ENCODE data around the gene FNDC11. TPM values are rescaled to one million over a fixed set of nuclear protein-coding genes. Genes with fewer than 3 reads are reported as not detected.
"Not testable (repeated sequence)": the region's sequence is repeated elsewhere in the genome, so short reads cannot be mapped to it uniquely, and the experiment has no call there.

The FNDC11 gene
- total RNA-seq, 1 experiment from 2014 or later = 2.2 TPM

DNA sequence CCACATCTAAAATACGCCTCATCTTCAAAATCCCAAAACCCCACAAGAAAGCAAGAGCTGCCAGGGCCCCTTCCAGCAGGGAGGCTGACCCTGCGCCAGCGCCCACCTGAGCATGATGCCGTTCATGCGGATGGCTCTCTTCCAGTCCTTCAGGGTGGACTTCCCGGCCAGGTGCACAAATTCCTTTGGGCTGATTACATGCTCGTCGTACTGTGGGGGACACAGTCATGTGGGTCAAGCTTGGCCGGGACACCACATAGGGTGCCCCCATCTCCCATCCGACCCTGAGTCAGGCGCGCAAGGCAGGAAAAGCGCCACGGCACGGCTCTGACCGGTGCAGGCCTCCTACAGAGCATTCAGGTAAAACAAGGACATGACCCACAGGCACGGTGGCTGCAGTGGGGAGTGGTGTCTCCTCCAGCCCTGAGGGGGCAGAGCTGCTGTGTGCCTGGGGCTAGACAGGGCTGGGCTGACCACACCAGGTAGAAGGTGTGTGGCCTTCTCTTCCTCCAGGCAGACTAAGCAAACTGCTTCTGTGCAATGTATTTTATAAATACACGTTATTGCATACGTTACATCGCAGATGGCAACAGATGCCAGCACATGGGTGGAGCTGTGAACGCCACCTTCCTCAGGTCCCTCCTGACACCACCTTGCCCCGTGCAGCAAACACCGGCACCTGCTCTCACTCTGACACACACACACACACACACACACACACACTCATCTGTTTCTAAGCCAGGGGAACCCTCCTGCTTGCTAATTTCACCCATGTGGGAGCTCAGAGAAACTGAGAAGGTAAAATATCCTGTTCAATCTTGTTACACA is 43.9 kb downstream of the FNDC11 start:
- DNase-seq (ENCODE audit: low spot score) = peak; percentile 63

DNA sequence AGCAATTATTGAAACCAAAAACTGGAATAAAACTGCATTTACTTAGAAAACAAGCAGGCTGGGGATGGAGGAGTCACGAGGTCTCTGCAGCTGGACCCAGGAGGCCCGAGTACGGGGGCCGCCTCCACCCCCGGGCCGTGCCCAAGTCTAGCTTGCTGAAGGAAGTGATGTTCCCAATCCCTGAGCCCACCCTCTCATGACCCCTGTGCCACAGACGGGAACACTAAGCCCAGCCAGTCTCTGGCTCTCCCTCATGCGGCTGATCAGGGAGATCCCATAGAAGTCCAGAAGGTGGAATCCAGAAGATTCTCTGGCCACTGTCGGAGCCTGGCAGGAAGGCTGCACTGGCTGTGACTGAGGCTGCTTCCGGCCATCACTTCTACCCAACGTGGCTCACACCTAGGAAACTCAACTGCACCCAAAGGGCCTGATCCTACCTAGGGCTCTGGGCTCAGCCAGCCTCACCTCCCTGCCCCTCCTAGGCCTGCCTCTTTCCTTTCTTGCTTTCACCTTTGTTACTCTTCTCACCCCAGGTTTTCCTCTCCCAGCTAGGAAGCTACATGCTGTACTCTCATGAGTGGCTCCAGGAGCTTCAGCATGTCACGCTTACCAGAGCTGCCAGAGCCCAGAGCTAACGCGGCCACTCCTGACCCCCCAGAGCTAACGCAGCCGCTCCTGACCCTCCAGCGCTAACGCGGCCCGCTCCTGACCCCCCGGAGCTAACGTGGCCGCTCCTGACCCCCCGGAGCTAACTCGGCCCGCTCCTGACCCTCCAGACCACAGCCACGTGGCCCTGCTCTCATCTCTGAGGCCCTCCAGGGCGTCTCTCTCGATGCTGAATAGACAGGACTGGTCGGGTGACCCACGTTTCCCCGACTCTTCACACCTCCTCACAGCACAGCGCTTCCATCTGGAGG is 44.8 kb downstream of the FNDC11 start:
- DNase-seq (ENCODE audit: low spot score) = no peak

DNA sequence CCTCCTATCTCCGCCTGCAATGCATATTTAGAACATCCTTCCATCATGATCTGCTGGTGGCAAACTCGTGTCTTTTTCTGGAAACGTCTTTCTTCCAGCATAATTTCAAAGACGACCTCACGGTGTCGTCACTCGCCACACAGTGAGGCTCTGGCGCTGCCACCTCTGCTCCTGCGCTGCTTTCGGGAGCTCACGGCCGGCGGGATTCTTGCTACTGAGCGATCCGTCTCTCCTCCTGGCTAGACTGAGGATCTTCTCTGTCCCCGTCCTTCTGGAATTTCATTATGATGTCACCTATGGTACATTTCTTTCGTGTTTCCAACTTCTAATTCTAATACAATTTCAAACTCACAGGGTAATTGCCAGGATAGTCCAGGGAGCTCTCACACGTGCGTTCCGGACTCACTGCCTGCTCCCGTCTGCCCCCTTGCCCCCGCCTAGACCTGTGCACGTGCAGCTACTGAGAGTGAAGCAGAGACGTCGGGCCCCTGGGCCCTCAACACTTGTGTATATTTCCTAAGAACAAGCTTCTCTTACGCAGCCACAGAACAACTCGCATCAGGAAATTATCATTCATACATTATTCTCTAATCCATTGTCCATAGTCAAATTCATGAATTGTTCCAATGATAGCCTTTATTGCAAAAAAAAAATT is 45.6 kb downstream of the FNDC11 start:
- no peak for DNase-seq (ENCODE audit: low spot score)

DNA sequence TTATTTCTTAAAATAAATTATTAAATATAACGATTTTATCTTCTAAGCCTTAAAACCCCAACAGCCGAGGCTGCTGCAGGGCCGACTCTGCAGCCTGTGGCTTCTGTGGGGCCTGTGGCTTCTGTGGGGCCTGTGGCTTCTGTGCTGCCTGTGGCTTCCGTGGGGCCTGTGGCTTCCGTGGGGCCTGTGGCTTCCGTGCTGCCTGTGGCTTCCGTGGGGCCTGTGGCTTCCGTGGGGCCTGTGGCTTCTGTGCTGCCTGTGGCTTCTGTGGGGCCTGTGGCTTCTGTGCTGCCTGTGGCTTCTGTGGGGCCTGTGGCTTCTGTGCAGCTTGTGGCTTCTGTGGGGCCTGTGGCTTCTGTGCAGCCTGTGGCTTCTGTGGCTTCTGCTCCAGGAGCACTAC is 47.7 kb downstream of the FNDC11 start:
- DNase-seq (ENCODE audit: low spot score) = not testable (repeated sequence)

DNA sequence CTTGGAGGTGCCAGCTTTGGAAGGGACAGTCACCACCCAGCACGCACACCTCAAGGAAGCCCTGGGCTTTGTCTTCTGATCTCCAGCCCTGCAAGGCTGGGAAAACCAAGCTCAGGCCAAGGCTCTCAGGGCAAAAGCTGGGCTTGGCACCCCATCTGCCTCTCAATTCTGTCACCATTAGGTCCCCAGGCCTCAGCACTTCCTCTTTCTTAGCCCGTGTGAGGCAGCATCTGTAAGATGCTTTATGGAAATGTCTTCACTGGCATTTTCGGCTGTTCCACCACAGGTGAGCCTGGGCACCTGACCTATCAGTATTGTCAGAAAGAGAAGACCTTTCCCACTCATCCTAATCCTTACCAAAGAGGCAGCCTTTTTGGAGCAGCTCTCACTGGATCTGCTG is 48.4 kb downstream of the FNDC11 start:
- DNase-seq (ENCODE audit: low spot score) = no peak

Other genes with a start within 250 kb of the FNDC11 start
- gene CHRNA4, start 192.8 kb upstream of the FNDC11 start, total RNA-seq (2014; rRNA removed; shearing (Covaris generic)) = not detected in 2 replicates
- 0.08 and 0.13 TPM in 2 replicates for gene KCNQ2, start 81.5 kb upstream of the FNDC11 start, total RNA-seq (2014; rRNA removed; shearing (Covaris generic))
- gene EEF1A2, start 55.1 kb upstream of the FNDC11 start, total RNA-seq (2014; rRNA removed; shearing (Covaris generic)) = 29.8 and 38.0 TPM in 2 replicates
- gene PPDPF, start 33.4 kb upstream of the FNDC11 start, total RNA-seq (2014; rRNA removed; shearing (Covaris generic)) = 384 and 468 TPM in 2 replicates
- 26.3 and 31.1 TPM in 2 replicates for gene PTK6, start 16.8 kb upstream of the FNDC11 start, total RNA-seq (2014; rRNA removed; shearing (Covaris generic))
- gene SRMS, start 6.4 kb upstream of the FNDC11 start, total RNA-seq (2014; rRNA removed; shearing (Covaris generic)) = 0.13 TPM in 1 of 2 replicates, not detected in the other
- 109 and 163 TPM in 2 replicates for gene HELZ2, start 20.1 kb downstream of the FNDC11 start, total RNA-seq (2014; rRNA removed; shearing (Covaris generic))
- gene GMEB2, start 72.9 kb downstream of the FNDC11 start, total RNA-seq (2014; rRNA removed; shearing (Covaris generic)) = 42.5 and 43.6 TPM in 2 replicates
- 4.7 and 7.0 TPM in 2 replicates for gene STMN3, start 99.3 kb downstream of the FNDC11 start, total RNA-seq (2014; rRNA removed; shearing (Covaris generic))
- 43.0 and 55.1 TPM in 2 replicates for gene RTEL1, start 104.2 kb downstream of the FNDC11 start, total RNA-seq (2014; rRNA removed; shearing (Covaris generic))
- gene TNFRSF6B, start 142.5 kb downstream of the FNDC11 start, total RNA-seq (2014; rRNA removed; shearing (Covaris generic)) = 4.1 and 4.9 TPM in 2 replicates
- 82.0 and 86.1 TPM in 2 replicates for gene ARFRP1, start 153.8 kb downstream of the FNDC11 start, total RNA-seq (2014; rRNA removed; shearing (Covaris generic))
- 52.1 and 68.6 TPM in 2 replicates for gene ZGPAT, start 153.9 kb downstream of the FNDC11 start, total RNA-seq (2014; rRNA removed; shearing (Covaris generic))
- gene LIME1, start 182.5 kb downstream of the FNDC11 start, total RNA-seq (2014; rRNA removed; shearing (Covaris generic)) = 267 and 295 TPM in 2 replicates
- 200 and 229 TPM in 2 replicates for gene SLC2A4RG, start 185.6 kb downstream of the FNDC11 start, total RNA-seq (2014; rRNA removed; shearing (Covaris generic))